ENCODE measurements around the gene PGM3.

- TF ChIP-seq CTCF (optimal IDR thresholded peaks at IDR 0.05 in 1 of 3, IDR thresholded peaks at IDR 0.05 in 1 of 3, conservative IDR thresholded peaks at IDR 0.05 in 1 of 3; ENCODE audit: extremely low read depth in 1 of 3, insufficient read depth in 2 of 3, low read length in 3 of 3) (no peak), EZH2 (IDR thresholded peaks at IDR 0.05; ENCODE audit: low read length) (no peak)
Observed at GRCh38 chr6:83193747-83194566, 892 bp upstream of the PGM3 start.

Data from keratinocyte (primary cell).